Measurements from ENCODE around the gene ABCF1. TPM values are rescaled to one million over a fixed set of nuclear protein-coding genes. Genes with fewer than 3 reads are reported as not detected.

Gene ABCF1
- total and polyA plus RNA-seq, 9 of the 15 experiments (the other 6 are each of a cell fraction or from before 2014, with no cell fraction given) = 41.6 to 193 (median 102) TPM

DNA sequence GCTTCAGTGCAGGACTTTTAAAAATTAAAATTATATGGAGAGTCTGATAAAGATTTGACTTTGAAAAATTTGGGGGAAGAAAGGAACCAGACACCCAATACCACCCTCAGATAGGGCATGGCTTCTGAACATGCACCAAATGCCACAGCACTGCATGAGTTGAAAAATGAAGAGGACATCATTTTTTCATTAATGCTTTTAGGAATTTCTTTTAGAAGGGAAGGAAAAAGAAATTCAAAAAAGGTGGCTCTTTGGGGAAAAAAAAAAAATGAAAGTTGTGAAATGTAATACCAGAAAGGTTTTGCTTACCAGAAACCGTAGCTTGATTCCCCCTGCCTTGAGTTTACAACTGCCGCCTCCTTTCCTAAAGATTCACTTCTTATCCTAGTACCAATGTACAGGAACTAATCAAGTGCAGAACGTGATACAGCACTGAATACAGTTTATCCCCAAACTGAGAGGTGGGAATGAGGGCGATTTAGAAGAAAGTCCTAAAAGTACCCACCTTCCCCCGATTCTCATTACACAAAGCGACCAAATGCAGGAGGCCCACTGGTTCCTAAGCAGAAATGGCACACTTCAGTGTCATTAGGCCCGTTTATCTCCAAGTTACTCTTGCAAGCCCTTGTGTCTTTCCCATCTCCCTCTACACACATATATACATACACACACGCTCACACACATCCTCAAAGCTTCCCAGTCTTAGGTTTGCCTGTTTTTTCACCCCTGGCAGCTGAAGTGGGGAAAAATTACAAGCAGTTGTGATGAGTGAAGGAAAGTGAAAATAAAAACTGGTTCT is 43.0 kb downstream of the ABCF1 start (continued):
- TF ChIP-seq, protein P1, sequence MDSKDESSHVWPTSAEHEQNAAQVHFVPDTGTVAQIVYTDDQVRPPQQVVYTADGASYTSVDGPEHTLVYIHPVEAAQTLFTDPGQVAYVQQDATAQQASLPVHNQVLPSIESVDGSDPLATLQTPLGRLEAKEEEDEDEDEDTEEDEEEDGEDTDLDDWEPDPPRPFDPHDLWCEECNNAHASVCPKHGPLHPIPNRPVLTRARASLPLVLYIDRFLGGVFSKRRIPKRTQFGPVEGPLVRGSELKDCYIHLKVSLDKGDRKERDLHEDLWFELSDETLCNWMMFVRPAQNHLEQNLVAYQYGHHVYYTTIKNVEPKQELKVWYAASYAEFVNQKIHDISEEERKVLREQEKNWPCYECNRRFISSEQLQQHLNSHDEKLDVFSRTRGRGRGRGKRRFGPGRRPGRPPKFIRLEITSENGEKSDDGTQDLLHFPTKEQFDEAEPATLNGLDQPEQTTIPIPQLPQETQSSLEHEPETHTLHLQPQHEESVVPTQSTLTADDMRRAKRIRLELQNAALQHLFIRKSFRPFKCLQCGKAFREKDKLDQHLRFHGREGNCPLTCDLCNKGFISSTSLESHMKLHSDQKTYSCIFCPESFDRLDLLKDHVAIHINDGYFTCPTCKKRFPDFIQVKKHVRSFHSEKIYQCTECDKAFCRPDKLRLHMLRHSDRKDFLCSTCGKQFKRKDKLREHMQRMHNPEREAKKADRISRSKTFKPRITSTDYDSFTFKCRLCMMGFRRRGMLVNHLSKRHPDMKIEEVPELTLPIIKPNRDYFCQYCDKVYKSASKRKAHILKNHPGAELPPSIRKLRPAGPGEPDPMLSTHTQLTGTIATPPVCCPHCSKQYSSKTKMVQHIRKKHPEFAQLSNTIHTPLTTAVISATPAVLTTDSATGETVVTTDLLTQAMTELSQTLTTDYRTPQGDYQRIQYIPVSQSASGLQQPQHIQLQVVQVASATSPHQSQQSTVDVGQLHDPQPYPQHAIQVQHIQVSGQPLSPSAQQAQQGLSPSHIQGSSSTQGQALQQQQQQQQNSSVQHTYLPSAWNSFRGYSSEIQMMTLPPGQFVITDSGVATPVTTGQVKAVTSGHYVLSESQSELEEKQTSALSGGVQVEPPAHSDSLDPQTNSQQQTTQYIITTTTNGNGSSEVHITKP (IDR thresholded peaks at IDR 0.05; ENCODE audit: partially characterized antibody) = no peak
- TF ChIP-seq, protein P2, sequence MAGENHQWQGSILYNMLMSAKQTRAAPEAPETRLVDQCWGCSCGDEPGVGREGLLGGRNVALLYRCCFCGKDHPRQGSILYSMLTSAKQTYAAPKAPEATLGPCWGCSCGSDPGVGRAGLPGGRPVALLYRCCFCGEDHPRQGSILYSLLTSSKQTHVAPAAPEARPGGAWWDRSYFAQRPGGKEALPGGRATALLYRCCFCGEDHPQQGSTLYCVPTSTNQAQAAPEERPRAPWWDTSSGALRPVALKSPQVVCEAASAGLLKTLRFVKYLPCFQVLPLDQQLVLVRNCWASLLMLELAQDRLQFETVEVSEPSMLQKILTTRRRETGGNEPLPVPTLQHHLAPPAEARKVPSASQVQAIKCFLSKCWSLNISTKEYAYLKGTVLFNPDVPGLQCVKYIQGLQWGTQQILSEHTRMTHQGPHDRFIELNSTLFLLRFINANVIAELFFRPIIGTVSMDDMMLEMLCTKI (IDR thresholded peaks at IDR 0.05; ENCODE audit: partially characterized antibody) = no peak
- TF ChIP-seq MEF2A (IDR thresholded peaks at IDR 0.05; ENCODE audit: control insufficient read depth, low read depth, low read length) = no peak
- no peak for TF ChIP-seq KAT8 (IDR thresholded peaks at IDR 0.05; ENCODE audit: low read depth)
- TF ChIP-seq, protein P3, sequence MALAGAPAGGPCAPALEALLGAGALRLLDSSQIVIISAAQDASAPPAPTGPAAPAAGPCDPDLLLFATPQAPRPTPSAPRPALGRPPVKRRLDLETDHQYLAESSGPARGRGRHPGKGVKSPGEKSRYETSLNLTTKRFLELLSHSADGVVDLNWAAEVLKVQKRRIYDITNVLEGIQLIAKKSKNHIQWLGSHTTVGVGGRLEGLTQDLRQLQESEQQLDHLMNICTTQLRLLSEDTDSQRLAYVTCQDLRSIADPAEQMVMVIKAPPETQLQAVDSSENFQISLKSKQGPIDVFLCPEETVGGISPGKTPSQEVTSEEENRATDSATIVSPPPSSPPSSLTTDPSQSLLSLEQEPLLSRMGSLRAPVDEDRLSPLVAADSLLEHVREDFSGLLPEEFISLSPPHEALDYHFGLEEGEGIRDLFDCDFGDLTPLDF (CRISPR knock-in tag; IDR thresholded peaks at IDR 0.05) = no peak
- no peak for TF ChIP-seq TBL1XR1 (IDR thresholded peaks at IDR 0.05; ENCODE audit: low read length in 2 of 2)
- TF ChIP-seq CXXC5 (CRISPR knock-in tag; IDR thresholded peaks at IDR 0.05) = no peak
- TF ChIP-seq FOXA1 (IDR thresholded peaks at IDR 0.05; ENCODE audit: borderline replicate concordance) = no peak
- peak; percentile 85 for TF ChIP-seq SMAD3 (CRISPR knock-in tag; conservative IDR thresholded peaks at IDR 0.05)
- peak; percentile 85 for TF ChIP-seq GABPB2 (CRISPR knock-in tag; conservative IDR thresholded peaks at IDR 0.05)
- no peak for TF ChIP-seq NFRKB (IDR thresholded peaks at IDR 0.05; ENCODE audit: low read depth)
- peak; percentile 63 for TF ChIP-seq POLR2A (conservative IDR thresholded peaks at IDR 0.05)
- TF ChIP-seq ZEB2 (IDR thresholded peaks at IDR 0.05) = 0 out of 2 replicates have a peak, but pooled peaks have one; percentile 15
- no peak for TF ChIP-seq E2F3 (CRISPR knock-in tag; IDR thresholded peaks at IDR 0.05)
- no peak for TF ChIP-seq ZNF695 (CRISPR knock-in tag; IDR thresholded peaks at IDR 0.05)
- TF ChIP-seq PTRF (tag; IDR thresholded peaks at IDR 0.05) = no peak
- TF ChIP-seq, protein P4, sequence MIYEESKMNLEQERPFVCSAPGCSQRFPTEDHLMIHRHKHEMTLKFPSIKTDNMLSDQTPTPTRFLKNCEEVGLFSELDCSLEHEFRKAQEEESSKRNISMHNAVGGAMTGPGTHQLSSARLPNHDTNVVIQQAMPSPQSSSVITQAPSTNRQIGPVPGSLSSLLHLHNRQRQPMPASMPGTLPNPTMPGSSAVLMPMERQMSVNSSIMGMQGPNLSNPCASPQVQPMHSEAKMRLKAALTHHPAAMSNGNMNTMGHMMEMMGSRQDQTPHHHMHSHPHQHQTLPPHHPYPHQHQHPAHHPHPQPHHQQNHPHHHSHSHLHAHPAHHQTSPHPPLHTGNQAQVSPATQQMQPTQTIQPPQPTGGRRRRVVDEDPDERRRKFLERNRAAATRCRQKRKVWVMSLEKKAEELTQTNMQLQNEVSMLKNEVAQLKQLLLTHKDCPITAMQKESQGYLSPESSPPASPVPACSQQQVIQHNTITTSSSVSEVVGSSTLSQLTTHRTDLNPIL (CRISPR knock-in tag; IDR thresholded peaks at IDR 0.05) = peak; percentile 68; the same call in 1 of the 2 replicates
- TF ChIP-seq ZNF75A (CRISPR knock-in tag; IDR thresholded peaks at IDR 0.05) = no peak
- TF ChIP-seq ZNF253 (CRISPR knock-in tag; conservative IDR thresholded peaks at IDR 0.05) = no peak
- TF ChIP-seq GATAD2B (IDR thresholded peaks at IDR 0.05; ENCODE audit: borderline replicate concordance) = no peak

Measured in K562 (cell line).